GM18517 (cell line): Measurements from ENCODE around the gene LYZL4.

Source experiments
- ATAC-seq: cut with Tn5 transposase; IDR thresholded peaks from one replicate; pipeline ENCODE4 v1.9.1; 2021; ENCODE audit warnings: mild to moderate bottlenecking, moderate library complexity; ENCODE audit not compliant: unreplicated experiment

Gene LYZL4

GRCh38 chr3:42410370-42411131 is at the start of gene LYZL4:
Gene LYZL4, minus strand, starts transcription at chr3:42410610. Its CDS starts 3,359 bp downstream, at chr3:42407251.
- ATAC-seq = no peak

GRCh38 chr3:42459151-42459550 is 48.7 kb upstream of the LYZL4 start:
- ATAC-seq = no peak

GRCh38 chr3:42456211-42456610 is 45.8 kb upstream of the LYZL4 start:
- ATAC-seq = no peak

- ATAC-seq = no peak
These were observed 41.3 kb upstream of the LYZL4 start for GRCh38 chr3:42451546-42452230.

- no peak for ATAC-seq
These were observed 40.7 kb upstream of the LYZL4 start for GRCh38 chr3:42451116-42451515.

GRCh38 chr3:42450567-42450966 is 40.2 kb upstream of the LYZL4 start:
- no peak for ATAC-seq

DNA sequence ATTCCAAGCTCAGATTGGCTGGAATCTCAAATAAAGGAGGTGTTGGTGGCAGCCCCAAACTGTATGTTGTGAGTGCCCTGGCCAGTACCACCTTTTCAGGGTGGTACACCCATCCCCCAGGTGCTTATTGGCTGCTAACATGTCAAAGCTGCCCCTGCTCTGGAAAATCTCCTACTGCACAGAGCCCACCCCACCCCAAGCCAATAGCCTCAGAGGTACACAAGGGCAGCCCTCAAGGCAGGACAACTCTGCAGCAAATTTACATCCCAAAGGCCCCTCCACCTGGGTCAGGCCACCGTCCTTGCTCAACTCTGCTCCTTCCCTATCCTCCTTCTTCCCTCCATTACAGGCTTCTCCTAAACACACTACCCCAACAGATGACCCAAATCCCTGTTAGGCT is 37.1 kb upstream of the LYZL4 start:
- ATAC-seq = no peak

GRCh38 chr3:42446111-42447050 is 36.0 kb upstream of the LYZL4 start:
- ATAC-seq = no peak

DNA sequence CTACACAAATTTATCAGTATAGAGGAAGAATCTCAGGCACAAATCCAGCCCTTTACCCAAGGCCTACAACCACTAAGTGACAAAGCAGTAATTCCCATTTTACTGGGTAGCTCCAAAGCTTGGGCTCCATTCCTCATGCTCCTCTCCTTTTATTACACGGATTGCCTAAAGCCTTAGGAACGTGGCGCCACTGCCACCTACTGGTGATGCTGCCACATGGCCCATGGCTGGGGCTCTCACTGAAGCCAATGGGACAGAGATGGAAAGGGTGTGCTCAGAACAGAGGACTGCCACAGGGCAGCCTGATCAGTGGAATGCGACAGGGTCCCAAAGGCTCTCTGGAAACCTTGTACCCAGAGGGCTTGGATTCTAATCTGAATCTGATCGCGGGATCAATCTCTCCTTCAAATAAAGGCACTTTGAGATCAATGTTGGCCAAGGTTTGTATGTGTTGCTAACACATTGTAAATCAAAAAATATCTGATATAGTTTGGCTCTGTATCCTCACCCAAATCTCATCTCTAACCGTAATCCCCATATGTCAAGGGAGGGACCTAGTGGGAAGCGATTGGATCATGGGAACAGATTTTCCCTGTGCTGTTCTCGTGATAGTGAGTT is 33.5 kb upstream of the LYZL4 start:
- peak; percentile 67 for ATAC-seq

GRCh38 chr3:42443292-42443691 is 32.9 kb upstream of the LYZL4 start:
- no peak for ATAC-seq

DNA sequence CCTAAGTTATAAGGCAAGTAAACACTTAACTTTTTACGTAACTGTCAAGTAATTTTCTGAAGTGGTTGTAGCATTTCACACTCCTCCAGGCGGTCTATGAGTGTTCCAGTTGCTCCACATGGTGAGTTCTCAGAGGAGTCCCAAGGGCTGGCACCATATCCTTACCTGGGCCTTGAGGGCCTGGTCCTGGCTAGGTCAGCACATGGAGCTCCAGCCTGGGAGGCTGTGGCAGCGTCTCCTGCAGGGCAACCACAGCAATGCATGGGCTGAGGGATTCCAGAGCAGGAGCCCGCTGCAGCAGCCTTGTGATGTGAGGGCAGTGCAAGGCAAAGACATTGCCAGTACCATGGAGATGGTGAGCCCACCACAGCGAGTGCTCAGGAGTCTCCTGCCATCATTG is 32.2 kb upstream of the LYZL4 start:
- no peak for ATAC-seq

DNA sequence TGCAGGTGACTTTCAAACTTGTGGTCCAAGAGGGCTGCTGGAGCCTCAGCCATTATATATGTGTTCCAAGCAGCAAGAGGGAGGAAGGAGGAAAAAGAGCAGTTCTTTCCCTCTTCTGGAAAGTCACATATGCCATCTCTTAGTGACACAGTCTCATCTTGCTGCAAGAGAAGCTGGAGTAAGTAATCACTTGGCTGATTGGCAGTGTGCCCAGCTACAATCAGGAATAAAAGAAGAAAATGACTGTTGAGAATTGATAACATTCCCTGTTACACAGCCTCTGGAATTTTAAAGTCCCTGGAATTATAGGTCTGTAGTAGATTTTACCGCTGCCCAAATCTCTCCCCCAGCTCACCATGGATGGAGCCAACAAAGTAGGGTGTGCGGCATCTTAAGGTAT is 31.4 kb upstream of the LYZL4 start:
- no peak for ATAC-seq

- no peak for ATAC-seq
These were observed 30.5 kb upstream of the LYZL4 start for GRCh38 chr3:42440924-42441323.

GRCh38 chr3:42439261-42440115 is 29.1 kb upstream of the LYZL4 start:
- no peak for ATAC-seq

- ATAC-seq = no peak
These were observed 28.3 kb upstream of the LYZL4 start for GRCh38 chr3:42438758-42439157.

- no peak for ATAC-seq
These were observed 27.8 kb upstream of the LYZL4 start for GRCh38 chr3:42438193-42438592.

- no peak for ATAC-seq
These were observed 24.5 kb upstream of the LYZL4 start for GRCh38 chr3:42434777-42435380.

- ATAC-seq = no peak
These were observed 22.1 kb upstream of the LYZL4 start for GRCh38 chr3:42432485-42432884.

DNA sequence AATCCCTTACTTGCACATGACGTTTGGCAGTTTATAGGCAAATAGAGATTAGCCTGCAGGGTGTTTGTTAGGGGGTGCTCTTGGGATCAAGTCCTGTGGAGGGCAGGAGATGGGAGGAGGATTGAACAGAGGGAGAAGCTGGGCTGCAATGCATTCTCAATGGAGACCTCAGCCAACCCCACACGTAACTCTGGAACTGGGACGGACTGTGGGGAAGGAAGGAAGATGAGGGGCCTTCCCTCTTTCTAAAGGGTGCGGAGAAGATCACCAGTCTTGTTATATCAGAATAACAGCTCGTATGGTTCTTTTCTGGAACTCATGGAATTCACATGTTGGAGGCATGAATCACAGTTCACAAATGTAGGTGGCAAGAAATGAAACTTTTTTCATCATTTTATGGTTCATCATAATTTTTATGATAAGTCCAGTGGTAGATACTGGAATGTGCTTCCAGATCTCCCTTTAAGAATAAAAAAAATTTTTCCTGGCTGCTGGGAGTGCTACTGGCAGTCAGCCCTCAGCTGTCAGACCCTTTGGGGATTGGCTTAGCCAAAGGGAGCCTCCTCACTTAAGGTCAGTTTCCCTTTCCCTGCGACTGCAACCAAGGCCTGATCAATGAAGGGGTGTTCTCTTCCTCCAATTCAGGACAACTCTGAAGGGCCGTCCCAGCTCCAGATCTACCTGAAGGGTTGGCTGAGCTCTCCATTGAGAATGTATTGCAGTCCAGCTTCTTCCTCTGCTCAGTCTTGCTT is 20.5 kb upstream of the LYZL4 start:
- no peak for ATAC-seq
